Activated CD8-positive, alpha-beta memory T cell treated with anti-CD3 and anti-CD28 coated beads, Interleukin-2, amount 10 ng/mL, durations not matched to agents 7 days and 5 days (primary cell): Measurements from ENCODE around the gene RPL38. TPM values are rescaled to one million over a fixed set of nuclear protein-coding genes. Genes with fewer than 3 reads are reported as not detected.

ENCODE experiments used
- ATAC-seq: fragments of 150-1000 bp; cut with Tn5 transposase; one replicate; pipeline ENCODE4 v1.10.0; 2021; ENCODE audit warnings: moderate library complexity
- CTCF ChIA-PET: fragments of 350-600 bp; sonication (Branson Sonifier 250); formaldehyde crosslinking; loops from one replicate; lab custom pipeline; 2021; ENCODE audit warnings: antibody characterized with exemption; lab: Charles Lee
- DNase-seq: peaks from one replicate; pipeline ENCODE4 v3.0.0-alpha.2; 2020
- H3K27ac Mint-ChIP-seq: one replicate; pipeline ENCODE4 v1.8.0; 2021; ENCODE audit warnings: mild to moderate bottlenecking, mixed read lengths
- H3K27me3 Mint-ChIP-seq: one replicate; pipeline ENCODE4 v1.8.0; 2021; ENCODE audit warnings: mixed read lengths
- H3K36me3 Mint-ChIP-seq: one replicate; pipeline ENCODE4 v1.8.0; 2021; ENCODE audit warnings: mild to moderate bottlenecking, mixed read lengths
- H3K4me1 Mint-ChIP-seq: one replicate; pipeline ENCODE4 v1.8.0; 2021; ENCODE audit warnings: mixed read lengths
- H3K4me3 Mint-ChIP-seq: one replicate; pipeline ENCODE4 v1.8.0; 2021; ENCODE audit warnings: mild to moderate bottlenecking, moderate library complexity, mixed read lengths
- H3K9me3 Mint-ChIP-seq: one replicate; pipeline ENCODE4 v1.8.0; 2022; ENCODE audit warnings: low read depth, mixed read lengths
- total RNA-seq, 2 experiments: library from RNA; stranded (reverse); gene quantifications; one replicate each; pipeline ENCODE4 v1.2.3, GENCODE V29; 2021

RPL38 gene
- total RNA-seq, 2 experiments from 2014 or later = 921 to 988 TPM

GRCh38 chr17:74190154-74190553, 13.3 kb upstream of the RPL38 start:
- peaks cover 6% of the 10 kb centered on the region for H3K4me1 Mint-ChIP-seq
- CTCF ChIA-PET = interaction anchor here (3.6 kb wide), 1 partner anchor 10 kb away, joined by 19 read pairs; no protein-coding TSS in a partner anchor
- no peaks in the 10 kb centered on the region for H3K36me3 Mint-ChIP-seq
- ATAC-seq (peak; percentile 78), DNase-seq (no peak)
- peaks cover 15% of the 10 kb centered on the region for H3K27me3 Mint-ChIP-seq
- H3K27ac Mint-ChIP-seq = no peak overlapping the region
- H3K4me3 Mint-ChIP-seq = no peak overlapping the region
- no peaks in the 10 kb centered on the region for H3K9me3 Mint-ChIP-seq

- Mint-ChIP-seq H3K27ac (no peak overlapping the region), H3K9me3 (no peaks in the 10 kb centered on the region), H3K27me3 (peaks cover 16% of the 10 kb centered on the region), H3K36me3 (no peaks in the 10 kb centered on the region), H3K4me3 (no peak overlapping the region), H3K4me1 (peaks cover 6% of the 10 kb centered on the region)
- ATAC-seq (no peak), DNase-seq (no peak)
- CTCF ChIA-PET = interaction anchor here (0.6 to 3.6 kb wide), 4 partner anchors 9 to 177 kb away, joined by 3 to 19 read pairs (median 11); partner anchors contain the start of genes GPR142 and RPL38
Observed at GRCh38 chr17:74190807-74191406, 12.6 kb upstream of the RPL38 start.

- DNase-seq = no peak
- Mint-ChIP-seq H3K9me3 (no peaks in the 10 kb centered on the region), H3K4me1 (peaks cover 6% of the 10 kb centered on the region), H3K27me3 (peaks cover 23% of the 10 kb centered on the region), H3K27ac (no peak overlapping the region), H3K4me3 (no peak overlapping the region), H3K36me3 (no peaks in the 10 kb centered on the region)
- CTCF ChIA-PET = interaction anchor here (2.9 kb wide), 1 partner anchor 10 kb away, joined by 17 read pairs; the partner anchor contains the start of gene RPL38
- ATAC-seq = no peak
Observed at GRCh38 chr17:74192950-74193781, 10.3 kb upstream of the RPL38 start.

- H3K4me3 Mint-ChIP-seq = no peak overlapping the region
- no peak for DNase-seq
- H3K4me1 Mint-ChIP-seq = peaks cover 7% of the 10 kb centered on the region
- H3K27me3 Mint-ChIP-seq = peaks cover 28% of the 10 kb centered on the region
- no peak overlapping the region for H3K27ac Mint-ChIP-seq
- CTCF ChIA-PET = interaction anchor here (1.6 kb wide), 1 partner anchor 185 kb away, joined by 3 read pairs; no protein-coding TSS in a partner anchor
- H3K9me3 Mint-ChIP-seq = no peaks in the 10 kb centered on the region
- no peak for ATAC-seq
- H3K36me3 Mint-ChIP-seq = no peaks in the 10 kb centered on the region
Observed at GRCh38 chr17:74194682-74195081, 8.8 kb upstream of the RPL38 start.

- DNase-seq (no peak), ATAC-seq (no peak)
- CTCF ChIA-PET = no interaction called here
- Mint-ChIP-seq H3K27me3 (peaks cover 36% of the 10 kb centered on the region), H3K27ac (no peak overlapping the region), H3K4me1 (peaks cover 9% of the 10 kb centered on the region), H3K4me3 (no peak overlapping the region), H3K9me3 (no peaks in the 10 kb centered on the region), H3K36me3 (no peaks in the 10 kb centered on the region)
Observed at GRCh38 chr17:74196541-74197317, 6.7 kb upstream of the RPL38 start.

GRCh38 chr17:74197801-74198200, 5.7 kb upstream of the RPL38 start:
- CTCF ChIA-PET = no interaction called here
- Mint-ChIP-seq H3K9me3 (no peaks in the 10 kb centered on the region), H3K4me3 (no peak overlapping the region), H3K27me3 (peaks cover 40% of the 10 kb centered on the region), H3K36me3 (no peaks in the 10 kb centered on the region), H3K4me1 (peaks cover 9% of the 10 kb centered on the region), H3K27ac (no peak overlapping the region)
- no peak for DNase-seq
- no peak for ATAC-seq

GRCh38 chr17:74198694-74199093, 4.8 kb upstream of the RPL38 start:
- Mint-ChIP-seq H3K9me3 (no peaks in the 10 kb centered on the region), H3K36me3 (peaks cover 3% of the 10 kb centered on the region), H3K4me3 (no peak overlapping the region), H3K4me1 (peaks cover 11% of the 10 kb centered on the region), H3K27me3 (peaks cover 37% of the 10 kb centered on the region), H3K27ac (no peak overlapping the region)
- DNase-seq (no peak), ATAC-seq (no peak)
- CTCF ChIA-PET = interaction anchor here (1.1 to 2.0 kb wide), 5 partner anchors 10 to 1473 kb away, joined by 3 to 12 read pairs (median 6); partner anchors contain the start of gene TTYH2

- H3K4me3 Mint-ChIP-seq = no peak overlapping the region
- peaks cover 7% of the 10 kb centered on the region for H3K36me3 Mint-ChIP-seq
- no peak overlapping the region for H3K27ac Mint-ChIP-seq
- peaks cover 9% of the 10 kb centered on the region for H3K4me1 Mint-ChIP-seq
- H3K9me3 Mint-ChIP-seq = no peaks in the 10 kb centered on the region
- peak; percentile 71 for DNase-seq
- ATAC-seq = peak; percentile 39
- CTCF ChIA-PET = interaction anchor here (0.6 to 2.3 kb wide), 31 partner anchors 9 to 1474 kb away, joined by 3 to 19 read pairs (median 4); partner anchors contain the start of gene TTYH2
- peaks cover 32% of the 10 kb centered on the region for H3K27me3 Mint-ChIP-seq
Observed at GRCh38 chr17:74199306-74200092, 4.0 kb upstream of the RPL38 start.

- Mint-ChIP-seq H3K4me1 (peaks cover 13% of the 10 kb centered on the region), H3K9me3 (no peaks in the 10 kb centered on the region), H3K27me3 (peaks cover 29% of the 10 kb centered on the region), H3K27ac (no peak overlapping the region), H3K36me3 (peaks cover 12% of the 10 kb centered on the region), H3K4me3 (no peak overlapping the region)
- CTCF ChIA-PET = interaction anchor here (0.6 to 2.3 kb wide), 29 partner anchors 9 to 1475 kb away, joined by 3 to 19 read pairs (median 4); partner anchors contain the start of gene TTYH2
- DNase-seq (no peak), ATAC-seq (no peak)
Observed at GRCh38 chr17:74200112-74200511, 3.4 kb upstream of the RPL38 start.

- CTCF ChIA-PET = interaction anchor here (1.6 to 2.3 kb wide), 2 partner anchors 88 to 111 kb away, joined by 3 to 17 read pairs; no protein-coding TSS in a partner anchor
- Mint-ChIP-seq H3K36me3 (peaks cover 18% of the 10 kb centered on the region), H3K4me1 (peaks cover 24% of the 10 kb centered on the region), H3K9me3 (no peaks in the 10 kb centered on the region), H3K27ac (no peak overlapping the region), H3K27me3 (peaks cover 27% of the 10 kb centered on the region), H3K4me3 (no peak overlapping the region)
- DNase-seq (no peak), ATAC-seq (no peak)
Observed at GRCh38 chr17:74201250-74201649, 2.2 kb upstream of the RPL38 start.

- Mint-ChIP-seq H3K27me3 (peaks cover 27% of the 10 kb centered on the region), H3K4me3 (no peak overlapping the region), H3K27ac (no peak overlapping the region), H3K9me3 (no peaks in the 10 kb centered on the region), H3K4me1 (peaks cover 27% of the 10 kb centered on the region), H3K36me3 (peaks cover 21% of the 10 kb centered on the region)
- ATAC-seq = no peak
- DNase-seq = no peak
- CTCF ChIA-PET = interaction anchor here (0.8 to 2.3 kb wide), 4 partner anchors 10 to 165 kb away, joined by 3 to 17 read pairs (median 3); no protein-coding TSS in a partner anchor
Observed at GRCh38 chr17:74201948-74202347, 1.5 kb upstream of the RPL38 start.

- DNase-seq (no peak), ATAC-seq (no peak)
- Mint-ChIP-seq H3K27ac (no peak overlapping the region), H3K36me3 (peaks cover 27% of the 10 kb centered on the region), H3K4me1 (peaks cover 32% of the 10 kb centered on the region), H3K27me3 (peaks cover 22% of the 10 kb centered on the region), H3K4me3 (peak overlapping the region; percentile 97), H3K9me3 (no peaks in the 10 kb centered on the region)
- CTCF ChIA-PET = interaction anchor here (0.5 to 2.3 kb wide), 12 partner anchors 10 to 486 kb away, joined by 3 to 20 read pairs (median 3); partner anchors contain the start of gene TTYH2
Observed at GRCh38 chr17:74202938-74203337, 540 bp upstream of the RPL38 start.
